HepG2 (cell line): ENCODE data around the gene UHMK1. TPM values are rescaled to one million over a fixed set of nuclear protein-coding genes. Genes with fewer than 3 reads are reported as not detected.
A peak's percentile ranks its signal among the peaks of the same experiment; 100 is the strongest.

ENCODE experiments used
- CREB1 ChIP-seq, 2 experiments: fragments of 450-650 bp in 1 of 2; IDR thresholded peaks; 2 replicates each; pipeline ENCODE4 v1.6.1; 2016 to 2017; ENCODE audit warnings: control low read depth in 1 of 2, mild to moderate bottlenecking in 1 of 2, missing compliant biosample characterization in 1 of 2, missing genetic modification characterization in 1 of 2
- KLF13 ChIP-seq: sonication (generic); formaldehyde crosslinking; IDR thresholded peaks from 2 replicates; pipeline ENCODE4 v1.4.0; 2020; ENCODE audit warnings: mild to moderate bottlenecking, missing genetic modification reagents
- MEF2D ChIP-seq: sonication (generic); formaldehyde crosslinking; IDR thresholded peaks from 2 replicates; pipeline ENCODE4 v1.5.1; 2020; ENCODE audit warnings: mild to moderate bottlenecking, missing genetic modification reagents
- SP5 ChIP-seq: IDR thresholded peaks from 2 replicates; pipeline ENCODE4 v1.6.1; 2016; ENCODE audit warnings: low read depth, borderline replicate concordance
- polyA plus RNA-seq, 8 experiments: library from polyadenylated mRNA; depleted of rRNA in 3 of 8; stranded (reverse) in 7 of 8; unstranded in 1 of 8; fragments of >200 nt; fragmentation: Illumina TruSeq in 4 of 8; extraction: Trizol in 4 of 8; gene quantifications; 2 replicates each; pipeline versions ENCODE4 v1.2.1 to v1.2.3, GENCODE V29; 2011 to 2016; ENCODE audit warnings: low read depth in 4 of 8, missing spikeins in 1 of 8, mixed read lengths in 1 of 8; ENCODE audit not compliant: insufficient read depth in 1 of 8
- total RNA-seq, 5 experiments: library from RNA; depleted of rRNA; stranded (reverse); fragments of >200 nt; fragmentation: Illumina TruSeq; extraction: Trizol; gene quantifications; 2 replicates each; pipeline ENCODE4 v1.2.3, GENCODE V29; 2016; ENCODE audit warnings: low read depth in 1 of 5
- TF ChIP-seq, protein P1 (sequence below), 2 experiments: IDR thresholded peaks; 2 replicates each; pipeline ENCODE4 v1.6.1; 2011 to 2012; ENCODE audit warnings: low read length in 2 of 2, borderline replicate concordance in 1 of 2, low read depth in 1 of 2, mild to moderate bottlenecking in 1 of 2, moderate library complexity in 1 of 2
- TF ChIP-seq, protein P2 (sequence below): sonication (generic); formaldehyde crosslinking; IDR thresholded peaks from 2 replicates; pipeline ENCODE4 v1.4.0; 2020; ENCODE audit warnings: missing genetic modification reagents
- TF ChIP-seq, protein P3 (sequence below), 2 experiments: fragments of 450-650 bp in 1 of 2; sonication (generic) in 1 of 2; formaldehyde crosslinking in 1 of 2; IDR thresholded peaks; 2 replicates each; pipeline versions ENCODE4 v1.6.1 to v1.8.0; 2016 to 2022; ENCODE audit warnings: antibody characterized with exemption in 1 of 2, mild to moderate bottlenecking in 1 of 2, missing genetic modification reagents in 1 of 2
- TF ChIP-seq, protein P4 (sequence below): sonication (generic); formaldehyde crosslinking; conservative IDR thresholded peaks from 2 replicates; pipeline ENCODE4 v1.8.0; 2022; ENCODE audit warnings: missing genetic modification reagents

Gene UHMK1
- total and polyA plus RNA-seq, 2 of the 13 experiments (the other 11 are each of a cell fraction or from before 2014, with no cell fraction given): 12.9 to 20.0 TPM

DNA sequence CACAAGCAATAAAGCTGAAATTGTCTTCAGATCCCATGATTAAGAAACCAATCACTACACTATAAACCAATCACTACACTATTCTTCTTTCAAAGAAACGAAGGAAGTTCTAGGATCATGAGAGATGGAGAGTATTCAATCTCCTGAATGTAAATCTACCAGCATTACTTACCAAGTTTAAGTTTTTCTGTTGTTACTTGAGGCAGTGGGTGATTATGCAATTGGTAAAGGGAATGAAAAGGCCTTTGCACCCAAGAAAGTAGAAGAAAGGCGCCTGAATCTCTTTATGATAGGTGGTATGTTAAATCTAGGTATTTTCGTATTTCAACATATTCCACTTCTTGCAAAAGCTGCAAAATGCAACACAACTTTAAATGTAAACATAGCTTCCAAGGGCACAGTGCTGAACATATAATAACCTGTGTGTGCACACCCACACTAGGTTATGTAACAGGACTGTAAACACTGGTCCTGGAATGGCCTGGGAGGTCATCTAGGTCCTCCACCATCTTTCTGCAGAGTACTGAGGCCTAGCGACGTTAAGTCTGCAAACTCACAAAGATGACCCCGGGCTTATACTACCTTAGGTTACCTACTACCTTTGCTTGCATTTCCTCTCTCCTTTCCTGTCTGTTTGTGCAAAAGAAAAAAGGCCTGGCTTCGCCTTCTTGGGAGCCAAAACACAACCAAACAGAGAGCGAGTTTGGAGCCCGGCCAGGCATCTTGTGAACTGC lies 62.9 kb downstream of the UHMK1 start (continued):
- TF ChIP-seq, protein P1, sequence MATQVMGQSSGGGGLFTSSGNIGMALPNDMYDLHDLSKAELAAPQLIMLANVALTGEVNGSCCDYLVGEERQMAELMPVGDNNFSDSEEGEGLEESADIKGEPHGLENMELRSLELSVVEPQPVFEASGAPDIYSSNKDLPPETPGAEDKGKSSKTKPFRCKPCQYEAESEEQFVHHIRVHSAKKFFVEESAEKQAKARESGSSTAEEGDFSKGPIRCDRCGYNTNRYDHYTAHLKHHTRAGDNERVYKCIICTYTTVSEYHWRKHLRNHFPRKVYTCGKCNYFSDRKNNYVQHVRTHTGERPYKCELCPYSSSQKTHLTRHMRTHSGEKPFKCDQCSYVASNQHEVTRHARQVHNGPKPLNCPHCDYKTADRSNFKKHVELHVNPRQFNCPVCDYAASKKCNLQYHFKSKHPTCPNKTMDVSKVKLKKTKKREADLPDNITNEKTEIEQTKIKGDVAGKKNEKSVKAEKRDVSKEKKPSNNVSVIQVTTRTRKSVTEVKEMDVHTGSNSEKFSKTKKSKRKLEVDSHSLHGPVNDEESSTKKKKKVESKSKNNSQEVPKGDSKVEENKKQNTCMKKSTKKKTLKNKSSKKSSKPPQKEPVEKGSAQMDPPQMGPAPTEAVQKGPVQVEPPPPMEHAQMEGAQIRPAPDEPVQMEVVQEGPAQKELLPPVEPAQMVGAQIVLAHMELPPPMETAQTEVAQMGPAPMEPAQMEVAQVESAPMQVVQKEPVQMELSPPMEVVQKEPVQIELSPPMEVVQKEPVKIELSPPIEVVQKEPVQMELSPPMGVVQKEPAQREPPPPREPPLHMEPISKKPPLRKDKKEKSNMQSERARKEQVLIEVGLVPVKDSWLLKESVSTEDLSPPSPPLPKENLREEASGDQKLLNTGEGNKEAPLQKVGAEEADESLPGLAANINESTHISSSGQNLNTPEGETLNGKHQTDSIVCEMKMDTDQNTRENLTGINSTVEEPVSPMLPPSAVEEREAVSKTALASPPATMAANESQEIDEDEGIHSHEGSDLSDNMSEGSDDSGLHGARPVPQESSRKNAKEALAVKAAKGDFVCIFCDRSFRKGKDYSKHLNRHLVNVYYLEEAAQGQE (IDR thresholded peaks at IDR 0.05; ENCODE audit: borderline replicate concordance in 1 of 2, low read depth in 1 of 2, low read length in 2 of 2): 0 out of 4 replicates have a peak, but pooled peaks of 1 of the 2 experiments have one; percentile 43
- TF ChIP-seq CREB1 (IDR thresholded peaks at IDR 0.05): no peak
- no peak; the same call in 1 of the 2 replicates for TF ChIP-seq CREB1 (CRISPR knock-in tag; IDR thresholded peaks at IDR 0.05)
- 0 out of 2 replicates have a peak, but pooled peaks have one; percentile 43 for TF ChIP-seq SP5 (CRISPR knock-in tag)
- TF ChIP-seq, protein P2, sequence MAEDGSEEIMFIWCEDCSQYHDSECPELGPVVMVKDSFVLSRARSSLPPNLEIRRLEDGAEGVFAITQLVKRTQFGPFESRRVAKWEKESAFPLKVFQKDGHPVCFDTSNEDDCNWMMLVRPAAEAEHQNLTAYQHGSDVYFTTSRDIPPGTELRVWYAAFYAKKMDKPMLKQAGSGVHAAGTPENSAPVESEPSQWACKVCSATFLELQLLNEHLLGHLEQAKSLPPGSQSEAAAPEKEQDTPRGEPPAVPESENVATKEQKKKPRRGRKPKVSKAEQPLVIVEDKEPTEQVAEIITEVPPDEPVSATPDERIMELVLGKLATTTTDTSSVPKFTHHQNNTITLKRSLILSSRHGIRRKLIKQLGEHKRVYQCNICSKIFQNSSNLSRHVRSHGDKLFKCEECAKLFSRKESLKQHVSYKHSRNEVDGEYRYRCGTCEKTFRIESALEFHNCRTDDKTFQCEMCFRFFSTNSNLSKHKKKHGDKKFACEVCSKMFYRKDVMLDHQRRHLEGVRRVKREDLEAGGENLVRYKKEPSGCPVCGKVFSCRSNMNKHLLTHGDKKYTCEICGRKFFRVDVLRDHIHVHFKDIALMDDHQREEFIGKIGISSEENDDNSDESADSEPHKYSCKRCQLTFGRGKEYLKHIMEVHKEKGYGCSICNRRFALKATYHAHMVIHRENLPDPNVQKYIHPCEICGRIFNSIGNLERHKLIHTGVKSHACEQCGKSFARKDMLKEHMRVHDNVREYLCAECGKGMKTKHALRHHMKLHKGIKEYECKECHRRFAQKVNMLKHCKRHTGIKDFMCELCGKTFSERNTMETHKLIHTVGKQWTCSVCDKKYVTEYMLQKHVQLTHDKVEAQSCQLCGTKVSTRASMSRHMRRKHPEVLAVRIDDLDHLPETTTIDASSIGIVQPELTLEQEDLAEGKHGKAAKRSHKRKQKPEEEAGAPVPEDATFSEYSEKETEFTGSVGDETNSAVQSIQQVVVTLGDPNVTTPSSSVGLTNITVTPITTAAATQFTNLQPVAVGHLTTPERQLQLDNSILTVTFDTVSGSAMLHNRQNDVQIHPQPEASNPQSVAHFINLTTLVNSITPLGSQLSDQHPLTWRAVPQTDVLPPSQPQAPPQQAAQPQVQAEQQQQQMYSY: no peak
- TF ChIP-seq, protein P3, sequence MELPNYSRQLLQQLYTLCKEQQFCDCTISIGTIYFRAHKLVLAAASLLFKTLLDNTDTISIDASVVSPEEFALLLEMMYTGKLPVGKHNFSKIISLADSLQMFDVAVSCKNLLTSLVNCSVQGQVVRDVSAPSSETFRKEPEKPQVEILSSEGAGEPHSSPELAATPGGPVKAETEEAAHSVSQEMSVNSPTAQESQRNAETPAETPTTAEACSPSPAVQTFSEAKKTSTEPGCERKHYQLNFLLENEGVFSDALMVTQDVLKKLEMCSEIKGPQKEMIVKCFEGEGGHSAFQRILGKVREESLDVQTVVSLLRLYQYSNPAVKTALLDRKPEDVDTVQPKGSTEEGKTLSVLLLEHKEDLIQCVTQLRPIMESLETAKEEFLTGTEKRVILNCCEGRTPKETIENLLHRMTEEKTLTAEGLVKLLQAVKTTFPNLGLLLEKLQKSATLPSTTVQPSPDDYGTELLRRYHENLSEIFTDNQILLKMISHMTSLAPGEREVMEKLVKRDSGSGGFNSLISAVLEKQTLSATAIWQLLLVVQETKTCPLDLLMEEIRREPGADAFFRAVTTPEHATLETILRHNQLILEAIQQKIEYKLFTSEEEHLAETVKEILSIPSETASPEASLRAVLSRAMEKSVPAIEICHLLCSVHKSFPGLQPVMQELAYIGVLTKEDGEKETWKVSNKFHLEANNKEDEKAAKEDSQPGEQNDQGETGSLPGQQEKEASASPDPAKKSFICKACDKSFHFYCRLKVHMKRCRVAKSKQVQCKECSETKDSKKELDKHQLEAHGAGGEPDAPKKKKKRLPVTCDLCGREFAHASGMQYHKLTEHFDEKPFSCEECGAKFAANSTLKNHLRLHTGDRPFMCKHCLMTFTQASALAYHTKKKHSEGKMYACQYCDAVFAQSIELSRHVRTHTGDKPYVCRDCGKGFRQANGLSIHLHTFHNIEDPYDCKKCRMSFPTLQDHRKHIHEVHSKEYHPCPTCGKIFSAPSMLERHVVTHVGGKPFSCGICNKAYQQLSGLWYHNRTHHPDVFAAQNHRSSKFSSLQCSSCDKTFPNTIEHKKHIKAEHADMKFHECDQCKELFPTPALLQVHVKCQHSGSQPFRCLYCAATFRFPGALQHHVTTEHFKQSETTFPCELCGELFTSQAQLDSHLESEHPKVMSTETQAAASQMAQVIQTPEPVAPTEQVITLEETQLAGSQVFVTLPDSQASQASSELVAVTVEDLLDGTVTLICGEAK (IDR thresholded peaks at IDR 0.05): no peak
- TF ChIP-seq, protein P3 (CRISPR knock-in tag; IDR thresholded peaks at IDR 0.05): no peak
- peak; percentile 67 for TF ChIP-seq MEF2D (CRISPR knock-in tag)
- no peak for TF ChIP-seq KLF13 (CRISPR knock-in tag)
- TF ChIP-seq, protein P4, sequence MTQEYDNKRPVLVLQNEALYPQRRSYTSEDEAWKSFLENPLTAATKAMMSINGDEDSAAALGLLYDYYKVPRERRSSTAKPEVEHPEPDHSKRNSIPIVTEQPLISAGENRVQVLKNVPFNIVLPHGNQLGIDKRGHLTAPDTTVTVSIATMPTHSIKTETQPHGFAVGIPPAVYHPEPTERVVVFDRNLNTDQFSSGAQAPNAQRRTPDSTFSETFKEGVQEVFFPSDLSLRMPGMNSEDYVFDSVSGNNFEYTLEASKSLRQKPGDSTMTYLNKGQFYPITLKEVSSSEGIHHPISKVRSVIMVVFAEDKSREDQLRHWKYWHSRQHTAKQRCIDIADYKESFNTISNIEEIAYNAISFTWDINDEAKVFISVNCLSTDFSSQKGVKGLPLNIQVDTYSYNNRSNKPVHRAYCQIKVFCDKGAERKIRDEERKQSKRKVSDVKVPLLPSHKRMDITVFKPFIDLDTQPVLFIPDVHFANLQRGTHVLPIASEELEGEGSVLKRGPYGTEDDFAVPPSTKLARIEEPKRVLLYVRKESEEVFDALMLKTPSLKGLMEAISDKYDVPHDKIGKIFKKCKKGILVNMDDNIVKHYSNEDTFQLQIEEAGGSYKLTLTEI (CRISPR knock-in tag): no peak
